ENCODE measurements around the gene SETD1B.

DNA sequence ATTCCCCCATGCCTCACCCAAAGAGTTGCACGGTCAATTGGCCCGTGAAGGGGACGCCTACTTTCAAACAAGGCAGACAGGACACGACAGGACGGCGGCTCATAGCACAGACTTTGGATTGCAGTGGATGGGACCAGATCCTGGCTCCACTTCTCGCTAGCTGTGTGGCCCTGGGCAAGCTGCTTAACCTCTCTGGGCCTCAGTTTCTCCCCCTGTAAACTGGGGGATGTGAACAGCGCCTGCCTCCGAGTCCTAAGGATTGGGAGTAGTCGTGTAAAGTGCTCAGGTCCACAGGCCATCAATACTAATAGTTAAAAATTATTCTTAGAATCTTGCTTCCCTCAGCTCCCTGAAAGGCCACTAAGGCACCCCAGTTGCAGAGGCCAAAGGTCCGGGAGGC lies 23.4 kb upstream of the SETD1B start:
- TF ChIP-seq CTCF (IDR thresholded peaks at IDR 0.05) (no peak), POLR2A (IDR thresholded peaks at IDR 0.05) (no peak)

Measured in uterus (tissue), 2 donors.